Activated CD4-positive, alpha-beta T cell treated with anti-CD3 and anti-CD28 coated beads, Interleukin-2, amount 10 ng/mL, durations not matched to agents 7 days and 5 days (primary cell): Measurements from ENCODE around the gene DSTN. TPM values are rescaled to one million over a fixed set of nuclear protein-coding genes. Genes with fewer than 3 reads are reported as not detected.

Experiments
- CTCF ChIA-PET: fragments of 350-600 bp; sonication (Branson Sonifier 250); formaldehyde crosslinking; loops from one replicate; lab custom pipeline; 2021; ENCODE audit warnings: antibody characterized with exemption; lab: Charles Lee
- POLR2A ChIA-PET: fragments of 350-600 bp; sonication (Branson Sonifier 250); formaldehyde crosslinking; loops from one replicate; lab custom pipeline; 2021; ENCODE audit warnings: antibody characterized with exemption; lab: Charles Lee
- DNase-seq: peaks from one replicate; pipeline ENCODE4 v3.0.0-alpha.2; 2020
- H3K27ac Mint-ChIP-seq: one replicate; pipeline ENCODE4 v1.8.0; 2021; ENCODE audit warnings: mild to moderate bottlenecking, moderate library complexity, mixed read lengths
- H3K27me3 Mint-ChIP-seq: one replicate; pipeline ENCODE4 v1.8.0; 2021; ENCODE audit warnings: mixed read lengths
- H3K36me3 Mint-ChIP-seq: one replicate; pipeline ENCODE4 v1.8.0; 2021; ENCODE audit warnings: low read depth, mixed read lengths
- H3K4me1 Mint-ChIP-seq: one replicate; pipeline ENCODE4 v1.8.0; 2021; ENCODE audit warnings: mixed read lengths
- H3K4me3 Mint-ChIP-seq: one replicate; pipeline ENCODE4 v1.8.0; 2021; ENCODE audit warnings: mild to moderate bottlenecking, moderate library complexity, mixed read lengths
- H3K9me3 Mint-ChIP-seq: one replicate; pipeline ENCODE4 v1.8.0; 2021; ENCODE audit warnings: mixed read lengths
- total RNA-seq, 2 experiments: library from RNA; stranded (reverse); gene quantifications; one replicate each; pipeline ENCODE4 v1.2.3, GENCODE V29; 2021

Gene DSTN
- total RNA-seq, 2 experiments from 2014 or later: 77.4 to 83.3 TPM

DNA sequence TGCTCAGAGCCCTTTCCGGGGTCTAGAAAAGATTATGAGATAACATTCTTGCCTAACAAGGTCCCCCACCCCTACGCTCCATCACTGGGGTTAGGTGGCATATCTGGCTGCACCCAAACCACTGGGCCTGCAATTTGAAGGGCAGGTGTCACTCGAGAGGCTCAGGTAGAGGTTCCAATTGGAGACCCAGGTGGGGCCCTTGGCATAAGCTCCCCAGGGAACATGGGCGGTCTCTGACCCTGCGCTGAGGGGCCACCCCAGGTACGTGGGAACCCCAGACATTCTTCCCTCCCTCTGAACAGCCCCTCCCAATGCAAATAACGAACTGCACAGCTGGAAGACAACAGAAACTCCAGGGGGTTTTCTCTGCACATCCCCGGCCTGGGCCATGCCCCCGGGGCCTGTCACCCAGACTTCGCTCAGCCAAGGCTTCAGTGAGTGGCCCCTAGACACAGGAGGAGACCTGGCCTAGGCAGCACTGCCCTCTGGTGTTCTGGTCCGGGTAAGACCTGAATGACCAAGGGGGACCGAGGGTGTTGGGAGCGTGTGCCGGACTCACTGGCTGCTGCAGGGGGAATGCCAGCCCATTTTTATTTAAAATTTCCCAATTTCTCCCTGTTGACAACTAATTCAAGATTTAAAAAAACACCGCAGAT lies 47.5 kb downstream of the DSTN start:
- Mint-ChIP-seq H3K9me3 (no peaks in the 10 kb centered on the region), H3K4me3 (no peak overlapping the region), H3K4me1 (peaks cover 11% of the 10 kb centered on the region), H3K27ac (no peak overlapping the region), H3K27me3 (no peaks in the 10 kb centered on the region), H3K36me3 (peaks cover under 1% of the 10 kb centered on the region)
- ChIA-PET CTCF (interaction anchor here (0.6 to 1.7 kb wide), 4 partner anchors 44 to 221 kb away, joined by 3 to 5 read pairs (median 4); no protein-coding TSS in a partner anchor), POLR2A (no interaction called here)
- peak; percentile 56 for DNase-seq

DNA sequence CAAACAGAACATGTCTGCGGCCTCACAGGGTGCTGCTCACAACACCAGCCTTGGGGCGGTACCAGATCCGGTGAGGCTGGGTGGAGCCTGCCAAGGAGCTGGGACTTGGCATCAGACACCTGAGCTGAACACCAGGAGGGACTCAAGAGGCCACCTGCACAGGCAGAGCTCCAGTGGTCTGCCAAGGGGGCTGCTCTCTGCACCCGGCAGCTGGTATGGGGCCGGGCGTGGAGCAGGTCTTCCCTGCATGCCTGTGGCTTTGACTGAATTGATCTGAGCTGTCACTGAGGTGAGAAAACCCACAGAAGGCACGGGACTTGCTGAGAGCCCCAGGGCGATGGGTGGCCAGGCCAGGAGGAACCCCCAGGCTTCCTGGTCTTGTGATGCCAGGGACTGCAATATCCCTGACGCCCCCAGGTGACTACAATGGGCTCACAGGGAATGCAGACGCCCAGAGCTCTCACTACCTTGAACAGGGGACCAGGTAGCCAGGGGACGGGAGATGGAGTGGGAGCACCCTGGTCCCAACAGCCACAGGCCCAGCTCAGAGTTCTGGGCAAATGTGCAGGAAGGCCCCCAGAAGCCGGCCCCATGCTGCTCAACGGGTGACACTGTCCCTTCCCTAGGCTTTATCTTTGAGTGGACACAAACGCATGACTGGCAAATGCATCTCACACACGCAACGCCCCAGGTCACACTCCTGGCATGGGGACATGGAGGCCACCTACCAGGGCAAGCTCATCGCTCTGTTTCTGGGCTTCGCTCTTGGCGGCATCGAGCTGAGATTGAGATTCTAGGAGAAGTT lies 48.2 kb downstream of the DSTN start:
- POLR2A ChIA-PET: no interaction called here
- DNase-seq: no peak
- Mint-ChIP-seq H3K36me3 (no peaks in the 10 kb centered on the region), H3K4me1 (peaks cover 5% of the 10 kb centered on the region), H3K27ac (no peak overlapping the region), H3K27me3 (no peaks in the 10 kb centered on the region), H3K9me3 (no peaks in the 10 kb centered on the region), H3K4me3 (no peak overlapping the region)
- CTCF ChIA-PET: interaction anchor here (0.8 to 2.5 kb wide), 7 partner anchors 12 to 124 kb away, joined by 3 to 7 read pairs (median 4); partner anchors contain the start of gene RRBP1

- Mint-ChIP-seq H3K27ac (no peak overlapping the region), H3K9me3 (no peaks in the 10 kb centered on the region), H3K36me3 (no peaks in the 10 kb centered on the region), H3K4me1 (peaks cover 5% of the 10 kb centered on the region), H3K4me3 (no peak overlapping the region), H3K27me3 (no peaks in the 10 kb centered on the region)
- POLR2A ChIA-PET: no interaction called here
- no peak for DNase-seq
- CTCF ChIA-PET: interaction anchor here (1.0 to 2.5 kb wide), 5 partner anchors 12 to 114 kb away, joined by 3 to 7 read pairs (median 5); partner anchors contain the start of gene RRBP1
These were observed 48.8 kb downstream of the DSTN start for GRCh38 chr20:17618673-17619013.

- H3K36me3 Mint-ChIP-seq: no peaks in the 10 kb centered on the region
- POLR2A ChIA-PET: interaction anchor here (0.6 kb wide), 1 partner anchor 1134 kb away, joined by 4 read pairs; no protein-coding TSS in a partner anchor
- no peak overlapping the region for H3K4me3 Mint-ChIP-seq
- peaks cover 5% of the 10 kb centered on the region for H3K4me1 Mint-ChIP-seq
- H3K27ac Mint-ChIP-seq: no peak overlapping the region
- no peak for DNase-seq
- CTCF ChIA-PET: interaction anchor here (2.5 kb wide), 1 partner anchor 11 kb away, joined by 5 read pairs; no protein-coding TSS in a partner anchor
- no peaks in the 10 kb centered on the region for H3K27me3 Mint-ChIP-seq
- no peaks in the 10 kb centered on the region for H3K9me3 Mint-ChIP-seq
These were observed 49.6 kb downstream of the DSTN start for GRCh38 chr20:17619351-17620093.

DNA sequence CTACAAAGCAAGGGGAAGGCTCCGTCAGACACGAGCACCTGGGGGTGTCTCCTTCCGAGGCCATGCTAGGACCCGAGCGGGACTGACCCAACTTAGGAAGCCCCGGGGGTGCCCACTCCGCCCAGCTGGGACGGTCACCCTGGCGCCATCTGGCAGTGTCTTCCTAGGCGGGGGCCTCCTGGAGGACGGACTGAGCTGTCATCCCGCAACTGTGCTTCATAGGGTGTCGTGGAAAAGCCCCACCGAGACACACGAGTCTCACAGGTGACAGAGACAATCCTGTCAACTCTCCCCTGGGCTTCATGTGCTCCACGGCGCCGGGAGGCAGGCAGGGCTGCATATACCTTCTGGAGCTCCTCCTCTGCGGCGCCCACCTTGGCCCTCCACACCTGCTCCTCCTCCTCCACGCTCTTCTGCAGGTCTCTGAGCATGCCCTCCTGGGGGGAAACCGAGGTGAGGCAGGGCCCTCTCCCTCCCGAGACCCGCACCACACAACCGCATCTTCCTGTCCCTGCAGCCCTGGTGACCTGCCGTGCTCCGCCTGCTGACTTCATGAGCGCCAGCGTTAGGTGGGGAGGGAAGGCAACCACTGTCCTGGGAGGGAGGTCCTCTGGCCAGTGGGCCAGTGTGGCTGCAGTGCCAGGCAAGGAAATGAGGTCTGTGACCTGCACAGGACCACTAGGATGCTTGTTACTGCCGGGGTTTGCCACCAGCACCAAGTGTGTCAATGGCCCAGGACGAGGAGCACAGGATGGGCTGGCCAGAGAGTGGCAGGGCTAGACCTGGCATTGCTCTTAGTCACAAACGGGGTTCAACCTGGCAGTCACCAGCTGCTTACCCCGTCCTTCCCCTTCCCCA lies 50.7 kb downstream of the DSTN start:
- Mint-ChIP-seq H3K27me3 (no peaks in the 10 kb centered on the region), H3K36me3 (no peaks in the 10 kb centered on the region), H3K9me3 (no peaks in the 10 kb centered on the region), H3K27ac (no peak overlapping the region), H3K4me3 (no peak overlapping the region), H3K4me1 (peaks cover 5% of the 10 kb centered on the region)
- no peak for DNase-seq
- ChIA-PET POLR2A (interaction anchor here (0.6 kb wide), 1 partner anchor 1135 kb away, joined by 4 read pairs; no protein-coding TSS in a partner anchor), CTCF (interaction anchor here (0.7 to 2.5 kb wide), 3 partner anchors 10 to 132 kb away, joined by 3 to 5 read pairs (median 3); no protein-coding TSS in a partner anchor)

DNA sequence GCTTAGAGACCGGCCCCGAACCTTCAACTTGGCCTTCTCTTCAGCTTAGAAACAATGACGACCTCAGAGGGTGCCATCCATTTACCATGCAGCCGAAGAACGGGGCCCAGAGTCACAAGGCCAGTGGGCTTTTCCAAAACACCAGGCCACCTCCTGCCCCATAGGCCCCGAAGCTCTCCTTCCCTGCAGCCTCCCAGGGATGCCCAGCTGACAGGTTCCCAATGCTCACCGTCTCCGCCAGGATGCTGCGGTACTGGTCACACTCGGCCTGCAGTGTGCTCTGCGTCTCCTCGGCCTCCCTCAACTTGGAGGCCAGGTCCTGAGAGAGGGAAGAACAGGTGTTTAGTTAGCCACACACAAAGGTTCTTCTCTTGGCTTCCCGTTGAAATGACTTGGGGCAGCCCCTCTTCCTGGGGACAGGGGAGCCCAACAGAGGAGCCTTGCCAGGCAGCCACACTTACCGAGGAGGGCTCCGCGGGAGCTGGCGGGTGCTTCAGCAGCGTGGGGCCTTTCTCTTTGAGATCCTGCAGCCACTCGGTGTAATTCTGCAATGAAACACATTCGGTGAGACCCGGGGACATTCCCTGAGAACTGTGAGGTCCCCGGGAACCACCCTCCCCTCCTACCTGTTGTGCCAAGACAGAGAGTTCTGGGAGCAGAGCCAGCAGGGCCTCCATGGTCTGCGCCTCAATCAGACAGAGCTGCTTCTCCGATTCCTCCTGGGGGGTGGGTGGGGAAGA lies 51.5 kb downstream of the DSTN start:
- DNase-seq: no peak
- ChIA-PET POLR2A (no interaction called here), CTCF (interaction anchor here (0.5 to 1.5 kb wide), 3 partner anchors 85 to 123 kb away, joined by 3 to 5 read pairs (median 3); no protein-coding TSS in a partner anchor)
- peaks cover 5% of the 10 kb centered on the region for H3K4me1 Mint-ChIP-seq
- no peak overlapping the region for H3K27ac Mint-ChIP-seq
- H3K27me3 Mint-ChIP-seq: no peaks in the 10 kb centered on the region
- H3K36me3 Mint-ChIP-seq: no peaks in the 10 kb centered on the region
- H3K4me3 Mint-ChIP-seq: no peak overlapping the region
- H3K9me3 Mint-ChIP-seq: no peaks in the 10 kb centered on the region

GRCh38 chr20:17622086-17622850 lies 52.4 kb downstream of the DSTN start:
- ChIA-PET CTCF (interaction anchor here (0.5 to 1.5 kb wide), 4 partner anchors 10 to 123 kb away, joined by 3 to 5 read pairs (median 3); no protein-coding TSS in a partner anchor), POLR2A (no interaction called here)
- H3K4me3 Mint-ChIP-seq: no peak overlapping the region
- peaks cover 2% of the 10 kb centered on the region for H3K4me1 Mint-ChIP-seq
- no peak for DNase-seq
- no peaks in the 10 kb centered on the region for H3K9me3 Mint-ChIP-seq
- H3K27me3 Mint-ChIP-seq: no peaks in the 10 kb centered on the region
- H3K27ac Mint-ChIP-seq: no peak overlapping the region
- no peaks in the 10 kb centered on the region for H3K36me3 Mint-ChIP-seq

DNA sequence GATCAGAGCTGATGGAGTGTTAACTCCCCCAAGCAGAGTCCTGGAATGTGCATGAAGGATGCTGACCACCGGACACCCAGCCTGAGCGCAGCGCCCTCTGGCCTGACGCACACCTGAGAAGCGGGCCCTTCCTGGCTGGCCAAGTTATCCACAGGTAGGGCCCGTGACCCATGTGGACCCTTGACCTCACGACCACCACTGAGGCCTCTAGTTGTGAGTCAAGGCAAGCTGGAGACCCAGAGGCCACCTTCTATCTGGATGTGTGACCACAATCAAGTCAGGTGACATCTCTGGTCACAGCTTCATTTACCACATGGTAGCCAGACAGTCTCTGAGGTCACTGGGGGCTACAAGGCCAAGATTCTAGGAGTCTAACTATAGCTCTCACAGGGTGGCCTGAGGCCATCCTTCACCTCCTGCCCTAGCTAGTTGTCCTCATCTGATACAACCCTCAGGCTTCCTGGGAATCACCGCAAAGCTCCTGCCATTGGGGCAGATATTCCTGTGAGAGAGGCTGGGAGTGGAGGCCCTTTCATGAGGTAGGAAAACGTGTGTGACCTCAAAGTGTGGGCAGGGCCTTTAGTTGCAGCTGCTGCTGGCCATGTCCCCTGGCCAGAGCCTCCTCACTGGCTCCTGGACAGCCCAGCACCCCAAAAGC lies 53.1 kb downstream of the DSTN start:
- Mint-ChIP-seq H3K27me3 (no peaks in the 10 kb centered on the region), H3K36me3 (no peaks in the 10 kb centered on the region), H3K4me1 (no peaks in the 10 kb centered on the region), H3K27ac (no peak overlapping the region), H3K9me3 (no peaks in the 10 kb centered on the region), H3K4me3 (no peak overlapping the region)
- no peak for DNase-seq
- CTCF ChIA-PET: interaction anchor here (0.8 to 1.5 kb wide), 2 partner anchors 9 to 87 kb away, joined by 3 to 5 read pairs; no protein-coding TSS in a partner anchor
- POLR2A ChIA-PET: no interaction called here

DNA sequence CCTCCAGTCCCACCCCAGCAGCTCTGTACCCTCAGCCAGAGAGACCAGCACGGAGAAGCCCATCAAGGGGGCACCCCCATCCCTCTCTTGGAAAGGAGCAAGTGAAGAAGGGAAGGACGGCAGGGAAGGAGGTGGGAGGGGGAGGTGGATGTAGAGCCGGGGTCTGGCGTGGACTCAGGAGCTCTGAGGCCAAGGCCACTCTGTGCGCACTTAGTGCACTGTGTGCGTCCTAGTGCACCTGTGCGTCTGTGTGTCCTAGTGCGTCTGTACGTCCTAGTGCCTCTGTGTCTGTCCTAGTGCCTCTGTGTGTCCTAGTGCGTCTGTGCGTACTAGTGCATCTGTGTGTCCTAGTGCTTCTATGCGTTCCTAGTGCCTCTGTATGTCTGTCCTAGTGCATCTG lies 54.2 kb downstream of the DSTN start:
- Mint-ChIP-seq H3K36me3 (no peaks in the 10 kb centered on the region), H3K27me3 (no peaks in the 10 kb centered on the region), H3K4me1 (no peaks in the 10 kb centered on the region), H3K9me3 (no peaks in the 10 kb centered on the region), H3K27ac (no peak overlapping the region), H3K4me3 (no peak overlapping the region)
- DNase-seq: no peak
- CTCF ChIA-PET: no interaction called here
- POLR2A ChIA-PET: no interaction called here

- no peaks in the 10 kb centered on the region for H3K36me3 Mint-ChIP-seq
- DNase-seq: no peak
- no peaks in the 10 kb centered on the region for H3K4me1 Mint-ChIP-seq
- CTCF ChIA-PET: no interaction called here
- POLR2A ChIA-PET: no interaction called here
- no peaks in the 10 kb centered on the region for H3K27me3 Mint-ChIP-seq
- no peak overlapping the region for H3K27ac Mint-ChIP-seq
- no peak overlapping the region for H3K4me3 Mint-ChIP-seq
- H3K9me3 Mint-ChIP-seq: no peaks in the 10 kb centered on the region
These were observed 54.8 kb downstream of the DSTN start for GRCh38 chr20:17624551-17625245.
